CD4-positive, alpha-beta memory T cell (primary cell): ENCODE results near the gene MSANTD3. TPM values are rescaled to one million over a fixed set of nuclear protein-coding genes. Genes with fewer than 3 reads are reported as not detected.
"Not testable (repeated sequence)": the region's sequence is repeated elsewhere in the genome, so short reads cannot be mapped to it uniquely, and the experiment has no call there.

Experiments
- CTCF ChIA-PET: fragments of 350-600 bp; sonication (Branson Sonifier 250); formaldehyde crosslinking; loops from one replicate; lab custom pipeline; 2021; ENCODE audit warnings: inconsistent platforms; ENCODE audit not compliant: partially characterized antibody; lab: Charles Lee
- POLR2A ChIA-PET: fragments of 350-600 bp; sonication (Branson Sonifier 250); formaldehyde crosslinking; loops from one replicate; lab custom pipeline; 2021; ENCODE audit not compliant: partially characterized antibody; lab: Charles Lee
- DNase-seq, 5 donors: peaks; one replicate each; pipeline versions ENCODE4 v3.0.0 to v3.0.0-alpha.2; 2020 to 2022; ENCODE audit warnings: mixed read lengths in 1 of 5
- H3K27ac ChIP-seq: one replicate; pipeline ENCODE4 v1.7.0; 2013; ENCODE audit warnings: low read depth, low read length
- H3K27me3 ChIP-seq: 2 replicates; pipeline ENCODE4 v1.7.0; 2013; ENCODE audit warnings: mild to moderate bottlenecking, low read length, moderate library complexity; ENCODE audit not compliant: insufficient read depth
- H3K36me3 ChIP-seq: 2 replicates; pipeline ENCODE4 v1.7.0; 2013; ENCODE audit warnings: mild to moderate bottlenecking, low read length, moderate library complexity; ENCODE audit not compliant: insufficient read depth
- H3K4me1 ChIP-seq: 2 replicates; pipeline ENCODE4 v1.7.0; 2013; ENCODE audit warnings: mild to moderate bottlenecking, low read length, moderate library complexity; ENCODE audit not compliant: insufficient read depth
- H3K4me3 ChIP-seq, 2 donors: one replicate each; pipeline ENCODE4 v1.7.0; 2013; ENCODE audit warnings: low read length in 2 of 2, mild to moderate bottlenecking in 1 of 2
- H3K9me3 ChIP-seq, 2 donors: one replicate each; pipeline ENCODE4 v1.7.0; 2013; ENCODE audit warnings: low read length in 2 of 2, control low read depth in 1 of 2; ENCODE audit not compliant: control insufficient read depth in 1 of 2
- H3K27ac Mint-ChIP-seq, 7 donors: one replicate each; pipeline ENCODE4 v1.8.0; 2020 to 2021; ENCODE audit warnings: mixed read lengths in 7 of 7, mild to moderate bottlenecking in 6 of 7, inconsistent platforms in 3 of 7, moderate library complexity in 3 of 7
- H3K27me3 Mint-ChIP-seq, 2 donors: one replicate each; pipeline ENCODE4 v1.8.0; 2020 to 2021; ENCODE audit warnings: mixed read lengths in 2 of 2
- H3K36me3 Mint-ChIP-seq, 2 donors: one replicate each; pipeline ENCODE4 v1.8.0; 2020 to 2021; ENCODE audit warnings: mixed read lengths in 2 of 2, inconsistent platforms in 1 of 2, mild to moderate bottlenecking in 1 of 2
- H3K4me1 Mint-ChIP-seq, 4 donors: one replicate each; pipeline ENCODE4 v1.8.0; 2020 to 2021; ENCODE audit warnings: mixed read lengths in 4 of 4, mild to moderate bottlenecking in 1 of 4
- H3K4me3 Mint-ChIP-seq, 8 donors: one replicate each; pipeline ENCODE4 v1.8.0; 2020 to 2021; ENCODE audit warnings: mixed read lengths in 8 of 8, mild to moderate bottlenecking in 7 of 8, moderate library complexity in 6 of 8, inconsistent platforms in 3 of 8
- H3K9me3 Mint-ChIP-seq, 8 donors: one replicate each; pipeline ENCODE4 v1.8.0; 2020 to 2021; ENCODE audit warnings: mixed read lengths in 8 of 8, mild to moderate bottlenecking in 5 of 8, inconsistent platforms in 3 of 8, moderate library complexity in 1 of 8
- intact Hi-C: fragments of 100-400 bp; cut with micrococcal nuclease; formaldehyde crosslinking; loops from one replicate; pipeline ENCODE4 v1.15.1; 2023
- polyA plus RNA-seq, 2 donors: library from polyadenylated mRNA; unstranded; fragments of 300-500 nt; fragmentation: Illumina TruSeq; gene quantifications; one replicate each; pipeline ENCODE4 v1.2.3, GENCODE V29; 2021
- total RNA-seq, 2 experiments: library from RNA; stranded (reverse); gene quantifications; one replicate each; pipeline ENCODE4 v1.2.3, GENCODE V29; 2021

MSANTD3 gene
- total and polyA plus RNA-seq, 4 experiments from 2014 or later = 6.0 to 14.8 (median 11.2) TPM

DNA sequence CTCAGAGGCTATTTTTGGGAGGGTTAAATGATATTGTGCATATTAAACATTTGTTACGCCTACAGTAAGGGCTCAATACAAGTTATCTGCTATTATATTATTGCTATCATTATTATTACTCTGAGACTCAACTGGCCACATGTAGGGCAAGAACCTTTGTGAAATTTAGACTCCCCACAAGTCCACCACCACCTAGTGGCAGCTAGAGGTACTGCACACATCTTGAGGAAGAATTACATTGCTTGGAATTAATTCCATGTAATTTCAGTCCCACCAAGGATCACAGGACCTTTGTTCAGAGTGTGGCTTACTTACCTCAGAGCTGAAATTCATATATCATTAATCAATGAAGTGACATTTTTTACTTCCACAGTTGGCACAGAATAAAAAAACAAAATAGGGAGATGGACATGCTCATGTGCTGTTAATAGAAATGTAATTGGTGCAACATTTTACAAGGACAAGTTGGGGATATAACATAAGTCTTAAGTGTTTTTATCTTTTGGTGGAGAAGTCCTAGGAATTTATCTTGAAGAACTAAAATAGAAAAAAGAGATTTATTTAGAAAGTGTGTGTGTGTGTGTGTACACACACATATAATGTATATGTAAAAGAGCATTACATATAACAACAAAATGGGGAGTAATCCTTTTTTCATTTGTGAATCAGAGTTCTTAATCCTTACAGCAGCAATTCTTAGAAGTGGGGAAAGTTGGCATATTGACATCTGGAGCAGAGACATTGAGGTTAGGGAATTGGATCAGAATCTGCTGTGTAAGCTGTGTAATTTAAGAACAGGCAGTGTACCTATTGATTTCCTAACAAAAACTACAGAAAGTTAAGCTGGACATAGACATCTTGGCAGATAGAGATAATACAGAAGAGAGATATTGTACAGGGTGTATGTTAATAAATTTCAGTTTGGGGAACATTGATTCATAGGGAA lies 11.2 kb downstream of the MSANTD3 start:
- Mint-ChIP-seq H3K9me3 (no peaks in the 10 kb centered on the region), H3K36me3 (peaks cover 5 to 6% of the 10 kb centered on the region in 2 donors), H3K4me1 (peaks cover 0 to 13% (median 12%) of the 10 kb centered on the region in 4 donors), H3K27me3 (no peaks in the 10 kb centered on the region), H3K4me3 (no peak overlapping the region), H3K27ac (no peak overlapping the region)
- H3K27me3 ChIP-seq = no peaks in the 10 kb centered on the region
- H3K4me1 ChIP-seq = no peaks in the 10 kb centered on the region
- no peak overlapping the region for H3K27ac ChIP-seq
- ChIA-PET POLR2A (no interaction called here), CTCF (interaction anchor here (0.6 to 4.7 kb wide), 15 partner anchors 8 to 151 kb away, joined by 3 to 26 read pairs (median 7); partner anchors contain the start of gene TEX10)
- H3K9me3 ChIP-seq = no peaks in the 10 kb centered on the region
- H3K36me3 ChIP-seq = no peaks in the 10 kb centered on the region
- no peak overlapping the region for H3K4me3 ChIP-seq
- peak; percentile 52 to 69 (median 60) for DNase-seq
- intact Hi-C loops = loop anchor here (1.0 to 10.0 kb wide), 4 partner anchors 66 to 1643 kb away; partner anchors contain the start of gene ANKS6

DNA sequence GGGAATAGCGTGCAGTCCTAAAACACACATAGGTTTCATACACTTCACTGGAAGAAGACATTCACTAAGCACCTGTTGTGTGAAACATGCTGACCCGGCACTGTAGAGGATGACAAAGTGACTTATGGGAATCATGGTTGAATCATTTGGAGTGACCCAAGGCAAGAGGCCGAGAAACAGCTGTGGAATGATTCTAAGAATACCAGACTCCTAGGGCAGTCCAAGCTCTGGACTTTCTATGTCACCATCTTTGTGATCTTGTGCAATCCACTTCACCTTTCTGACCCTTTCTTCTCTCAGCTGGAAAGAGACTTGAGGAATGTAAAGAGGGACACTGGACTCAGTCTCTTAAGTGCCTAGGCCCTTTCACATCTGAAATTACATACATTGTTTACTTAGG lies 13.1 kb downstream of the MSANTD3 start:
- Mint-ChIP-seq H3K4me3 (no peak overlapping the region), H3K27ac (no peak overlapping the region), H3K27me3 (no peaks in the 10 kb centered on the region), H3K9me3 (no peaks in the 10 kb centered on the region), H3K4me1 (peaks cover 0 to 9% (median 7%) of the 10 kb centered on the region in 4 donors), H3K36me3 (peaks cover 17 to 18% of the 10 kb centered on the region in 2 donors)
- ChIA-PET CTCF (interaction anchor here (0.9 to 4.7 kb wide), 2 partner anchors 10 to 88 kb away, joined by 3 to 26 read pairs; partner anchors contain the start of gene TEX10), POLR2A (no interaction called here)
- intact Hi-C loops = no loop called here
- no peak overlapping the region for H3K27ac ChIP-seq
- H3K36me3 ChIP-seq = no peaks in the 10 kb centered on the region
- H3K27me3 ChIP-seq = no peaks in the 10 kb centered on the region
- no peaks in the 10 kb centered on the region for H3K9me3 ChIP-seq
- no peak overlapping the region for H3K4me3 ChIP-seq
- H3K4me1 ChIP-seq = no peaks in the 10 kb centered on the region
- no peak for DNase-seq

DNA sequence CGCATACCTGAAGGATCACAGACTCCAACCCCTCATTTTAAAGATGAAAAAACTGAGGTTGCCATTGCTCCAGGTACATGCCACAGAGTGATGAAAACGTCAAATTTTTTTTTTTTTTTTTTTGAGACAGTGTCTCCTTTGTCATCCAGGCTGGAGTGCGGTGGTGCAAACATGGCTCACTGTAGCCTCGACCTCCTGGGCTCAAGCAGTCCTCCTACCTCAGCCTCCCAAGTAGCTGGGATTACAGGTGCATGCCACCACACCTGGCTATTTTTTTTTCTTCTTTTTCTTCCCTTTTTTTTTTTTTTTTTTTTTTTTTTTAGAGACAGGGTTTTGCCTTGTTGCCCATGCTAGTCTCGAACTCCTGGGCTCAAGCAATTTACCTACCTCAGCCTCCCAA lies 13.5 kb downstream of the MSANTD3 start:
- H3K27ac ChIP-seq, H3K4me3 Mint-ChIP-seq, H3K27me3 ChIP-seq, H3K4me1 ChIP-seq, POLR2A ChIA-PET, H3K36me3 ChIP-seq, H3K4me3 ChIP-seq, H3K27me3 Mint-ChIP-seq, H3K4me1 Mint-ChIP-seq, intact Hi-C loops, DNase-seq, H3K27ac Mint-ChIP-seq, H3K9me3 ChIP-seq, H3K9me3 Mint-ChIP-seq: not testable (repeated sequence)
- H3K36me3 Mint-ChIP-seq = peaks cover 17 to 18% of the 10 kb centered on the region in 2 donors
- CTCF ChIA-PET = interaction anchor here (0.7 to 4.7 kb wide), 4 partner anchors 10 to 1192 kb away, joined by 3 to 26 read pairs (median 4); partner anchors contain the start of gene TEX10

DNA sequence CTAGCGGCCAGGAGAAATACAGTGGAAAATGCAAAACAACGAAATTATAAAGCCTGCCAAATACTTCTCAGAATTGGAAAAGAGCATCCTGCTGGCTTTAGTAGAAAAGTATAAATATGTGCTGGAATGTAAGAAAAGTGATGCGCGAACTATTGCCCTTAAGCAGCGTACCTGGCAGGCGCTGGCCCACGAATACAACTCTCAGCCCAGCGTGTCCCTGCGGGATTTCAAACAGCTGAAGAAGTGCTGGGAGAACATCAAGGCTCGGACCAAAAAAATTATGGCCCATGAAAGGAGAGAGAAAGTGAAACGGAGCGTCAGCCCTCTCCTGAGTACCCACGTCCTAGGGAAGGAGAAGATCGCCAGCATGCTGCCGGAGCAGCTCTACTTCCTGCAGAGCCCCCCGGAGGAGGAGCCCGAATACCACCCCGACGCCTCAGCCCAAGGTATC lies 15.0 kb downstream of the MSANTD3 start:
- DNase-seq = no peak
- Histone ChIP-seq H3K36me3 (no peaks in the 10 kb centered on the region), H3K4me3 (no peak overlapping the region), H3K27me3 (no peaks in the 10 kb centered on the region), H3K4me1 (no peaks in the 10 kb centered on the region), H3K9me3 (no peaks in the 10 kb centered on the region), H3K27ac (no peak overlapping the region)
- Mint-ChIP-seq H3K9me3 (no peaks in the 10 kb centered on the region), H3K4me3 (no peak overlapping the region), H3K27ac (no peak overlapping the region), H3K27me3 (no peaks in the 10 kb centered on the region), H3K36me3 (peaks cover 27 to 29% of the 10 kb centered on the region in 2 donors), H3K4me1 (peaks cover 0 to 9% (median 7%) of the 10 kb centered on the region in 4 donors)
- intact Hi-C loops = no loop called here
- ChIA-PET POLR2A (no interaction called here), CTCF (interaction anchor here (0.9 kb wide), 1 partner anchor 9 kb away, joined by 3 read pairs; no protein-coding TSS in a partner anchor)

GRCh38 chr9:100443781-100444768 lies 17.1 kb downstream of the MSANTD3 start:
- Mint-ChIP-seq H3K4me1 (peaks cover 0 to 4% (median under 1%) of the 10 kb centered on the region in 4 donors), H3K9me3 (no peaks in the 10 kb centered on the region), H3K27ac (peak overlapping the region in 3 of 7 donors; percentile 3 to 43 (median 13)), H3K4me3 (no peak overlapping the region), H3K36me3 (peaks cover 28 to 29% of the 10 kb centered on the region in 2 donors), H3K27me3 (no peaks in the 10 kb centered on the region)
- Histone ChIP-seq H3K36me3 (no peaks in the 10 kb centered on the region), H3K9me3 (no peaks in the 10 kb centered on the region), H3K4me3 (no peak overlapping the region), H3K27ac (no peak overlapping the region), H3K27me3 (no peaks in the 10 kb centered on the region), H3K4me1 (no peaks in the 10 kb centered on the region)
- ChIA-PET CTCF (interaction anchor here (1.0 kb wide), 1 partner anchor 11 kb away, joined by 3 read pairs; no protein-coding TSS in a partner anchor), POLR2A (no interaction called here)
- intact Hi-C loops = no loop called here
- DNase-seq = no peak

GRCh38 chr9:100445161-100445902 lies 18.4 kb downstream of the MSANTD3 start:
- no peak overlapping the region for H3K4me3 Mint-ChIP-seq
- peaks cover 0 to 6% (median under 1%) of the 10 kb centered on the region in 4 donors for H3K4me1 Mint-ChIP-seq
- ChIA-PET POLR2A (no interaction called here), CTCF (interaction anchor here (0.9 to 2.7 kb wide), 2 partner anchors 7 to 1261 kb away, joined by 3 to 8 read pairs; no protein-coding TSS in a partner anchor)
- Histone ChIP-seq H3K36me3 (no peaks in the 10 kb centered on the region), H3K9me3 (no peaks in the 10 kb centered on the region), H3K27me3 (no peaks in the 10 kb centered on the region), H3K27ac (no peak overlapping the region), H3K4me1 (no peaks in the 10 kb centered on the region), H3K4me3 (no peak overlapping the region)
- peaks cover 36 to 38% of the 10 kb centered on the region in 2 donors for H3K36me3 Mint-ChIP-seq
- H3K9me3 Mint-ChIP-seq = no peaks in the 10 kb centered on the region
- no peak for DNase-seq
- no peak overlapping the region for H3K27ac Mint-ChIP-seq
- intact Hi-C loops = no loop called here
- H3K27me3 Mint-ChIP-seq = no peaks in the 10 kb centered on the region
